GM20431 (cell line): ENCODE results near the gene TNRC6A.
"Not testable (repeated sequence)": the region's sequence is repeated elsewhere in the genome, so short reads cannot be mapped to it uniquely, and the experiment has no call there.

Experiments
- in situ Hi-C: fragments of 300-500 bp; cut with MseI, MboI; formaldehyde crosslinking; loops from one replicate; pipeline ENCODE4 v1.15.0; 2020; ENCODE audit warnings: low sequenced_read_pairs; ENCODE audit not compliant: unreplicated experiment

Gene TNRC6A

DNA sequence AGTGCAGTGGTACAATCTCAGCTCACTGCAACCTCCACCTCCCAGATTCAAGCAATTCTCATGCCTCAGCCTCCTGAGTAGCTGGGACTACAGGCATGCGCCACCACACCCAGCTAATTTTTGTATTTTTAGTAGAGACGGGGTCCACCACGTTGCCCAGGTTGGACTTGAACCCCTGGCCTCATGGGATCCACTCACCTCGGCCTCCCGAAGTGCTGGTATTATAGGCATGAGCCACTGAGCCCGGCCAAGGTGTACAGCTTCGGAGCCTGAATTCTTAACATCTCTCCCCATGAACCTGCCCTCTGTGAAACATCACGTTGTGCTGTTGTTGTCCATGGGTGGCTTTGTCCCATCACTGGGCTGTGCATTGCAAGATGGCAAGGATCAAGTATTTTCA lies 127.4 kb downstream of the TNRC6A start:
- in situ Hi-C loops = not testable (repeated sequence)

DNA sequence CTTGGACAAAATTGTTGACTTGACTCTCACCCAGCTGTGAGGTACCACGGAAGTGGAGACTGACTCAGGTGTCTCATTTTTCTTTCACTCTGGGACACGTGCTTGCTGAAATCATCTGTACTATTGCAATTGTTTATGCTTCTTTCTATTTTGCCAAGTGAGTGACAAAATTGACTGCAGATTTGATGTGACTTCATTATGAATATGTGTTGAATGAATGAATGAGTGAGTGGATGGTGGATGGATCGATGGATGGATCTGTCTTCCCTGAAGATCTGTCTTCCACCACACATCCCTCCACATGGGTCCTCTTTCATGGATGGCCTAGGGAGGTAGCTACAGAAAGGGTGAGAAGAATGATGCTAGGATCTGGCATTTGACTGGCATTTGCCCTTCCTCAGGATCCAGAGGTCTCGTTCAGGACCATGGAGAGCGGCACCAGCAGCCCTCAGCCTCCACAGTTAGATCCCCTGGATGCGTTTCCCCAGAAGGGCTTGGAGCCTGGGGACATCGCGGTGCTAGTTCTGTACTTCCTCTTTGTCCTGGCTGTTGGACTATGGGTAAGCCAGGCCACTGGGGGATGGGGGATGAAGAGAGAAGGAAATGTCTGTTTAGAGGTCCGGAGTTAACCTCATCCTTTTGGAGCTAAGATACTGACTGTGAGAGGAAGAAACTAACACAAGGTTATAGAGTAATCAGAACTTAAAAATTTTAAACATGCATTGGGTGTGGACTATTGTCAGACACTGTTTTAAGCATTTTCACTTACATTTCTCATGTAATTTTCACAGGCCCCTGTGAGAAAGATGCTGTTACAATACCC lies 129.0 kb downstream of the TNRC6A start:
- in situ Hi-C loops = no loop called here

DNA sequence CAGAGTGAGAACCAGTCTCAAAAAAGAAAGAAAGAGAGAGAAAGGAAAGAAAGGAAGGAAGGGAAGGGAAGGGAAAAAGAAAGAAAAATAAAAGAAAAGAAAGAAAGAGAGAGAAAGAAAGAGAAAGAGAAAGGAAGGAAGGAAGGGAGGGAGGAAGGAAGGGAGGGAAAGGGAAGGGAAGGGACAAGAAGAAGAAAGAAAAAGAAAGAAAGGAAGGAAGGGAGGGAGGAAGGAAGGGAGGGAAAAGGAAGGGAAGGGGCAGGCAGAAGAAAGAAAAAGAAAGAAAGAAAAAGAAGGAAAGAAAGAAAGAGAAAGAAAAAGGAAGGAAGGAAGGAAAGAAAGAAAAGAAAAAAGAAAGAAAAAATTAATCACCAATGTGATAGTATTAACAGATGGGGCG lies 132.0 kb downstream of the TNRC6A start:
- in situ Hi-C loops = no loop called here

DNA sequence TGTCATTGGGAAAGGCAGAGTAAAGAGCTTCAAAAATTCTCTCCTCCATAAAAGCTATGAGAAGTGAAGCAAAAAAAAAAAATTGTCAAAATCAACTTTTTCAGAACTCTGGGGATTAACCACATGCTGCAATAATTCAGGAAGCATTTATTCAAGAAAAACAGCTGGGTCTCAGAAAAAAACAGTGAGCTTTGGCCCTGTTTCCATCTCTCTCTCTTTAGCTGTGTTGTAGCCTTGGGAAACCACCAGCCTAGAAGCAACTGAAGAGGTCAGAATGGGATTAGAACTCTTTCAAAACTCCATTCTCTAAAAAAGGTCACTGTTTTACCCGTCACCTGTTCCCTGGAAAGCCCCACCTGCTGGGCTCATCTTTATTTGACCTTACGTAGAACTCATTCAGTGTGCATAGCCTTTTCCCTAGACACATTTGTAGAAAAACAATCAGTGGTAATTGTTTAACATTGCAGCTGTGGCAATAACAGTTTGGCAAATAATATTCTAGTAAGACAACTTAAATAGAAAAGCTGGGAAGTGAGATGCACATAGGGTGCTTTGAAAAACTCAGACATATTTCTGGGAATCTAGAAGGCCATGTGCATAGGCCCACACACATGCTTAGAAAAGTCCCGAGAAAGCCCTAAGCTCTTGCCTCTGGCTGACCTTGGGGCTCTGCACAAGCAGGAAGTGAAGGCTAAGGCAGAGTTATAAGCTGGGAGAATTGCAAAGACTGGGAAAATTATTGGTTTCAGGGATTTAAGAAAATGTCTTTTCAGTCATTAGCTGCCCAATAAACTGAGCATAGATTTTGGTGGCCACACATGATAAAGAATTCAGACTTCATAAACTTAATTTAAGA lies 134.4 kb downstream of the TNRC6A start:
- in situ Hi-C loops = no loop called here

DNA sequence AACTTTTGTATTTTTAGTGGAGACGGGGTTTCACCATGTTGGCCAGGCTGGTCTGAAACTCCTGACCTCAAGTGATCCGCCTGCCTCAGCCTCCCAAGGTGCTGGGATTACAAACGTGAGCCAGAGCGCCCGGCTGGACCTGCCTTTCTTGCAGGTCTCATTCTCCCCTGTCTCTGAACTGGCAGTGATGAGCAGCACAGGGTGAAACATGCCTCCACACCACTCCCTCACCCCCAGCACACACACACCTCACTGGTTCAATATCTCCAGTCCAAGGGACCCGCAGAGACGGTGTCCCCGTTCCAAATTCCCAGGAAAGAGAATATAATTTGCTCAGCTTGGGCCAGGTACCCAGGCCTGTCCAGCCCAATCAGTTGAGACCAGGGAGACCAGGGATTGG lies 139.6 kb downstream of the TNRC6A start:
- in situ Hi-C loops = no loop called here

DNA sequence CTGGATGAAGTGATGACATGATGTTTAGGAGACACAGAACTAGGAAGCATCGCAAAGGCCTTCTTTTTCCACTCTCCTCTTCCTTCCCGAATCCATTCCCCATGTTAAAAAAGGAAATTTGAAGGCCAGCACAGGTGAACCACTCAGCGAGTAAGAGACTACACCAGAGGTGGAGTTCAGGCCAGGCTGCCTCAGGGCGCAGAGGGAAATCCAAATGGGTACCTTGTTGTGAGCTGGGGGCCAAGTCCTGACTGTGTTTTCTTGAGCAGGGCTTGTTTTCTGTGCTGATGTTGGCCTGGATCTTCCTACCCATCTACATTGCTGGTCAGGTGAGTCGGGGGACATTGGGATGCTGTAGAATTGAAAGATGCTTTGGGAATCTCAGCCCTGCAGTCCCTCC lies 142.4 kb downstream of the TNRC6A start:
- in situ Hi-C loops = no loop called here

DNA sequence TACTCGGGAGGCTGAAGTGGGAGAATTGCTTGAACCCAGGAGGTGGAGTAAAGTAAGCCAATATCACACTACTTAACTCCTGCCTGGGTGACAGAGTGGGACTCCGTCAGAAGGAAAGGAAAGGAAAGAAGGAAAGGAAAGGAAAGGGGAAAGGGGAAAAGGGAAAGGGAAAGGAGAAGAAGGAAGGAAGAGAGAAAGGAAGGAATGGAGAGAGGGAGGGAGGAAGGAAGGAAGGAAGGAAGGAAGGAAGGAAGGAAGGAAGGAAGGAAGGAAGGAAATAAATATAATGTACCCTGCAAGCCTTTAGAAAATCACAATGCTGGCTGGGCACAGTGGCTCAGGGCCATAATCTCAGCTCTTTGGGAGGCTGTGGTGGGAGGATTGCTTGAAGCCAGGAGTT lies 143.6 kb downstream of the TNRC6A start:
- in situ Hi-C loops = no loop called here

DNA sequence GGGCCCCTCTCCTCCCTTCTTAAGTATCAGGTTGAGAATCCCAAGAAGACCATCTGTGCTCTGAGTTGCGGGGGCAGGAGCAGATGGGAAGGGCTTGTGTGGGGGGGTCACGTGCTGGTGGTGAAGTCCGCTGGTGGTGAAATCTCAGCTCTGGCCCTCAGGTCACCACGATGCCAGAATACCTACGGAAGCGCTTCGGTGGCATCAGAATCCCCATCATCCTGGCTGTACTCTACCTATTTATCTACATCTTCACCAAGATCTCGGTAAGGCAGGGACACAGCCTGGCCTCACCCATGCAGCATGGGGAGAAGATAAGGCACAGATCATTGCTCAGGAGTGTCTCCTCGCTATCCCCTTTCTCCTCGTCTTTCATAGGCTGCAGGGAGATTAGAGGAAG lies 146.0 kb downstream of the TNRC6A start:
- in situ Hi-C loops = no loop called here
